Panc1 (cell line): ENCODE measurements around the gene SLC36A4.

ENCODE experiments used
- CTCF ChIP-seq: fragments of 450-650 bp; IDR thresholded peaks from 2 replicates; pipeline ENCODE4 v1.5.1; 2017; ENCODE audit warnings: mild to moderate bottlenecking
- POLR2AphosphoS5 ChIP-seq: IDR thresholded peaks from 2 replicates; pipeline ENCODE4 v1.6.1; 2012; ENCODE audit warnings: mild to moderate bottlenecking, low read depth, low read length, moderate library complexity

GRCh38 chr11:93188726-93189125 is 9.1 kb downstream of the SLC36A4 start:
- no peak for TF ChIP-seq CTCF
- no peak for TF ChIP-seq POLR2AphosphoS5
